Measurements from ENCODE around the gene LSM3.

Gene LSM3

DNA sequence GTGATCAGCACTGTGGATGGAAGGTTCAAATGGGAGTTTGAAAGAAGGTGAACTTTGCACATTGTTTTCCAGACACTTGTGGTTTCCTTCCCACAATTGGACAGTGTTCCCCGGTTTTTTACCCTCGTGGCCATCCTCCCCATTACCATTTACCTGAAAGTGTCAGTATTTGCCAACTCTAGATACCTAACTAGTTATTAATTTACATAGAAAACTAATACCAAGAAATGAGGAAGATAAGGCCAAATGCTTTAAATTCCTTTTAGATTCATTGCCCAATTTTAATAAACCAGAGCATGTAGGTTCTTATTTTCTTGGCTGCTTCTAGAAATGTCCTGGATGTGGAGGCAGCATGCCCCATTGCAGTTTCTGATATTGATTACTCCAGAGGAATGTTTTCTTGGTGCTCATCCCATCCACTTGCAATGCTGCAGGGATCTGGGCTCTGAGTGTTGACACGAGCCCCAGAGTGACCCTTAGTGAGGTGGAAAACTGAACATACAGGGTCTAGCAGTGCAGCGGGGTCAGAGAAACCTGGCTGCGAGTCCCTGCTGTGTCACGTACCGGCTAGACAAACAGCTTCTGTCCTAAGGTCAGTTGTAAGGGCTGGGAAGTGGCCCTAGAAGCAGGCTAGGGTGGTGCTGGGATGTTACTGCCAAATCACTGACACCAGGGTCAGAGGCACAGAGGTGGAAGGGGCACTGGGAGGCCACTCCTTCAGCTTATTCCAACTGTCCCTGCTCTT is 23.5 kb downstream of the LSM3 start:
- no peak for DNase-seq

DNA sequence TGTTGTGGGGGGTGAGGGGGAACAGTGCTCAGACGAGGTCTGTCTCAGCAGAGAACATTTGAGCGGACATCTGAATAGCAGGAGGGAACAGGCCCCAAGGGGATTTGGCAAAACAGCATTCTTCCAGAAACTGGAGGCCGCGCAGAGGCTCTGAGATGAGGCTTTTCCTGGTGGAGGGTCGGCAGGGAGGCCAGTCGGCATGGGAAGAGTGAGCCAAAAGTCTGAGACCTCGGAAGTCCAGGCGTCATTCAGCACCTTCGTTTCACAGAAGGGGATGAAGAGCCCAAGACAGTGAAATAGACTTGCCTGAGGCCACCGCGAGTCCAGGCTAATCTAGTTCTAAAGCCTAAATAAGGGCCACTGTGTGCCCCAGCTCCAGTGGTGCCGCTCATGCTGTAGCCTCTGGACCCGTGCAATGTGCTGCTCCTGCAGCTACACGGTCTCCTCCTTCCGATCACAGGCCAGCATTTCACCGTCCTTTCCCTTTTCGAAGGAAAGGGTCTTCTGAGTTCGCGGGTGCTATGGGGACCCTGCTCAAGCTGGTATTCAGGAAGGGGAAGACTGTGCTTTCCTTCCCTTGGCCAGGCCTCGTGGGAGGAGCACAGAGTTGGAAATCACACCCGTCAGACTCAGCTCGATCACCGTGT is 24.4 kb downstream of the LSM3 start:
- no peak for DNase-seq

DNA sequence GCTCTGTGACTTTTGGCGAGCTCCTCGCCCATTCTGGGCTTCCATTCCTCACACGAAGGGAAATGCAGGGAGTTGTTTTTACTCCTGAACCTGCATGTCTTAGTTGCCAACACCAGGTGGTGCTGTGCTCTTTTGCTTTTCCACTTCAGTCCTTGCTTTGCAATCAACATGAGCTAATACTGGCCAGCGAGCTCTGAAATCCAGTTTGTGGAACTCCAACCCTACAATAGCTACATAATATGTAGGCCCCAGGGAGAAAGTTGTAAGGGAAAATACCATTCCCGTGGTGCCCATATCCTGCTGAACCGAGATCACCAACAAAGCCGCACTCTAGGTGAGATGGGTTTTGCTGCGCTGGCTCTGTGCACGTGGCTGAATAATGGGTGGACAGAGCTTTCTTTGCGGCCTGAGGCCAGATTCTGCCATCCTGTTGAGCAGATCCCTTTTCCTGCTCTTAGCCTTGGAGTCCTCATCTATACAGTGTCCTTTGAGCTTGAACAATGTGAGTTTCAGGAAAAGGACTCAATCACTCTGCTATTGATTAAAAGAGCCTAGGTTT is 25.0 kb downstream of the LSM3 start:
- peak; percentile 84 for DNase-seq

DNA sequence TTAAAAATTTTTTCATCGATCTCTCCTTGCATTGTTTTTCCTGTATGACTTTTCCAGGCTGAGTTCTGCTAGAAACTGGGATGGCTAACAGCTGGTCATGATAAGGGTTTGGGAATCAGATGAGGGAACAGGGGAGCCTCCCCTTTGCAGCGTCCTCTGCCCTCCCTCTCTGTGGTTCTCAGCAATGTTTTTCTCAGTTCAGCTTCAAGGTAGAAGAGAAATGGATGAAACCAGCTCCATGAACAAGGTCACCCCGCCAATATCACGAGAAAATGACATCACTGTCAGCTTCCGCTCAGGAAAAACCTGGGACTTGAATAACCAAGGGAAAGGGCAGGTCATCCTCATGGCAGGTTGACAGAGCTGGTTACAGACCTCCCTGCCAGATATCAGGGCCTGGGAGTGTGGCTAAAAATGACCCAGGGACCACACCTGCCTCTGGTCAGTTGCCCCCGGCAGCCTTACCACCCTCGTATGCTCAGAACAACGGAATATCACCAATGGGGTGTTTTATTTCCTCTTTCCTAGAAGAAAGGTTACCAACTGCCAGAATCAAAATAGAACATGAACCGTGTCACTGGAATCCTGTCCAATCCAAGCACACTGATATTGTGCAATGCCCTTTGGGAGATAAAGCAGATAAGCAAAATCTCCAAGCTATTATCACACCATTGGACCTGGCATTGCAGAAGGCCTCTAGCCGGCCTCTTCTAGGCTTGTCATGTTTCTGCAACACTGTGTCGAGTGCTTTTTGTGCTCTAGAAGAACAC is 26.1 kb downstream of the LSM3 start:
- DNase-seq, result peak; percentile 70

DNA sequence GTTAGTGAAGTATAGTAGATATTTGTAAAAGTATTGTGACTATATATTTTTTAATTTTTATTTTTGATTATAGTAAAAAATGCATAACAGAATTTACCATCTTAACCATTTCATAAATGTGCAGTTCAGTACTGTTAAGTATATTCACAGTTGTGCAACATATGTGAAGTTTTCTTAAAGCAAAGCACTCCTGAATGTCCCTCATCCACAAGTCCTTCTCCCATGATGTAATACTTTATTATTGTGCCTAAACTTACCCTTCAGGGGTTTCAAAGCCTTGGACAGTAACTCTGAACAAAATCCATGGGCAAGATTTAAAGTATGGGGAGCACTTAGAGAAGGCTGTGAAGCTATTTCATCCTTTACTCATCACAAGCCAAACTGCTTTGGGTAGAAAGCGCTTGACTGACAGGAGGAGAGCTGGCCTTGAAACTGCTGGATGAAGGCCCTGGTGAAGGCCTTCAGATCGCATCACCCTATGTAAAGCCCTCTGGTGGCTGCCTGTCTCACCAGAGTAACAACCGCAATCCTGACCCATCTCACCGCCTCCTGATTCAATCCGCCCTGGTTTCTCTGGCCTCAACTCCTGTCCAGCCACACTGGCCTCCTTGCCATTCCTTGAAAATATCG is 28.0 kb downstream of the LSM3 start:
- DNase-seq, result peak; percentile 33

DNA sequence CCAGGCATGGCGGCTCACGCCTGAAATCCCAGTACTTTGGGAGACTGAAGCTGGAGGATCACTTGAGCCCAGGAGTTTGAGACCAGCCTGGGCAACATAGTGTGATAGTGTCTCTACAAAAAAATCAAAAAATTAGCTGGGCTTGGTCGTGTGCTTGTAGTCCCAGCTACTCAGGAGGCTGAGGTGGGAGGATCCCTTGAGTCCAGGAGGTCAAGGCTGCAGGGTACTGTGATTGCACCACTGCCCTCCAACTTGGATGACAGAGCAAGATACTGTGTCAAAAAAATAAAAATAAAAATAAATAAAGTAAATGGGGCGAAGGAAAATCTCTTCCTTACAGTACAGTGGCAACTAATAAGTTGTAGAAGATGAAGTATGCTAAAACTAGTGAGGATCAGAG is 29.6 kb downstream of the LSM3 start:
- DNase-seq, result no peak

DNA sequence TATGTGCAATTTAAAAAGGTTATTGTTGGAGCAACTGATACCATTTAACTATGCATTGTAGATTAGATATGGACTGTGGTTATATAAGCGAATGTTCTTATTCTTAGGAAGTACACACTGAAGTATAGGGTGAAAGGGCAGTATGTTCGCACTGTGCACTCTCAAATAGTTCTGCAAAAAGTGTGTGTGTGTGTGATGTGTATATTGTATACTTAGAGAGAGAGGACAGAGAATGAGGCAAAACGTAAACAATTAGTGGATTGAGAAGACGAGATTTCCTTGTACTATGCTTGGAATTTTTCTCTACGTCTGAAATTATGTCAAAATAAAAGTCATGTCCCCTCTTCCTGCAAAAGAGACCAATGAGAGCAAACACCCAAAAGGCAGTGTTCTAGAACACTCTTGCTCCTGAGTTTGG is 30.4 kb downstream of the LSM3 start:
- no peak for DNase-seq

DNA sequence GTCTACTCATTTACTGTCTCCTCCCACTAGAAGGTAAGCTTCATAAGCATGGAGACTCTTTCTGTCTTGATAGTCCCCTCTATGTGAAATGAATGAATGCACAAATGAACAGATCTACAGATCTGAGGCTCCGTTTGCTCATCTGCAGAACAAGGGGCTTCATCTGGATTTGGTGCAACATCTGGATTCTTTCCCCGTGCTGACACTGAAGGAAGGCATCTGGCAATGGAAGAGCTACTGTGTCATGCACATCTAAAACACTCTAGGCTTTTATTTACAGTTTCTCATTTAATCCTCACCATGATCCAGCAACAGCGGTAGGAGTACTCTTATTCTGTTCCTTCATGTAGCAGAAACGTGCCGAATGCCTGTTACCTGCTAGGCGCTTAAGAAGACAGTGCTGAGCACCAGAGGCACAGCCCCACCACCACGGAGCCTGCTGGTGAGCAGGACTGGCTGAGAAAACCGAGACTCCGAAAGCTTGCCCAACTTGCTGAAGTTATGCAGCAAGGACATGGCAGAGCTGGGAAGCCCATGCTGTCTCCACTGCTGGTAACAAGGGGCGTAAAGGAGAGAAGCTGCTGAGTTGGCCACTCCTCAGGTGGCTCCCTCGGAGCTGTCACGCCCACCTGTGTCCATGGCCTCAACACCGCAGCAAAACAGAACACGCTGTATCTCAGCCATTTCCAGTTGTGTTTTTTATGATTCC is 31.1 kb downstream of the LSM3 start:
- no peak for DNase-seq

DNA sequence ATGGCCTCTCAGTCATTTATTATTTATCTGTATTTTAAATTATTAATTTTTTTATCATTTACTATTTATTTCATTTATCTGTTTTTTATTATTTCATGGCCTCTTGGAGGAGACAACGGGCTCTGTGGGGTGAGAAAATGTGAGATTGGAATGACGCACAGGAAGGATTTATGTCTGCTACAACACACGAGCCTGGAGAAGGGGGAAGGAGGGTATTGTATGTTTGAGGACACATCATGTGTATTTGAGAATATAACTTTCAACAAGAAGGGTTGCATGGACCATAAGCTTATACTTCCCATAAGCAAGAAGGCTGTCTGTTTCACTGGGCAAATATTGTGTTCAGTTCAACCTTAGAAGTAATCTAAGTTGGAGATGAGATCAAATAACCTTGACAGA is 31.7 kb downstream of the LSM3 start:
- no peak for DNase-seq

DNA sequence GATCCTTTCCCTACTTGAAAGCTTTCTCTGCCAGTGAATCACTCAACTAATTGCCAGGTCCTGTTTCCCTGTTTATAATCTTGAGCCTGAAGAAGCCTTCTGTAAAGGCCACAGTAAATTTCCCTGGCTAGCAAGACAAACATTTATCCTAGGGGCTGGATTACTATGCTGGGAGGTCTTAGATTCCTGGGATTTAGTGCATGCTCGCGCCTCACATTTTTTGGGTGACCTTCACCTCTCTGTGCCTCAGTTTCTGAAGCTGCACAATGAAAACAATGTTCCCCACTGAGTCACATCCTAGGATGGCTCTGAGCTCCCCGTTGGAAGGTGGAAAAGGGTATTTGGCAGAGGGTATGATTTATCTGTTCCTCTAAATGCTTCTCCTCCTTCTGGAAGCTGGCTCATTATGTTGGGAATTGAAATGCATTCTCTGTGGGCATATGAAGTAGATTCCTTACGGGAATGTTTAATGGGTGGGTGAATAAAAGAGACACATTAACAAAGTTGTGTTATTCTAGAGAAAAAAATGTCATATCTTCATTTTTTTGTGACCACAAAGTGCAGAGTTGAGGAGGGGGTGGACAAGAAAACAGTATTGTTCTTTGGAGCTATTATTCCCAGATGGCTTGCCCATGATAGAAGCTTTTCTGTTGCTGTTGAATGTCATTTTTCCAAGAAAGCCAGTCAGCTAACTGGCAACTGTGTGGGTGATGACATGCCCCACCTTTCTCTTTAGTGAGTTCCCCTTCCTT is 32.4 kb downstream of the LSM3 start:
- DNase-seq, result peak; percentile 23

DNA sequence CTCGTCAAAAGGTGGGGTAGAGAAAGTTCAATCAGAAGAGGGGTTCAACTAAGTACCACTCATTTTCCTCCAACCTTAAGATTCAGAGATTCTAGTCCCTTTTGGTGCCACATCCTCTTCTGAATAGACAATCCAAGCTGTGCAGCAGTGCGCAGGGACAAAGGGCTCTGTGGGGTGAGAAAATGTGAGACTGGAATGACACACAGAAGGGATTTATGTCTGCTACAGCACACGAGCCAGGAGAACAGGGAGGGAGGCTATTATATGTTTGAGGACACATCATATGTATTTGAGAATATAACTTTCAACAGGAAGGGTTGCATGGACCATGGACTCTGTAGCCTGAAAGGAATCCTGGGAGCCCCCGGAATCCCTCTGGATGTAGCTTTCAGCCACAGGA is 33.0 kb downstream of the LSM3 start:
- DNase-seq, result no peak

DNA sequence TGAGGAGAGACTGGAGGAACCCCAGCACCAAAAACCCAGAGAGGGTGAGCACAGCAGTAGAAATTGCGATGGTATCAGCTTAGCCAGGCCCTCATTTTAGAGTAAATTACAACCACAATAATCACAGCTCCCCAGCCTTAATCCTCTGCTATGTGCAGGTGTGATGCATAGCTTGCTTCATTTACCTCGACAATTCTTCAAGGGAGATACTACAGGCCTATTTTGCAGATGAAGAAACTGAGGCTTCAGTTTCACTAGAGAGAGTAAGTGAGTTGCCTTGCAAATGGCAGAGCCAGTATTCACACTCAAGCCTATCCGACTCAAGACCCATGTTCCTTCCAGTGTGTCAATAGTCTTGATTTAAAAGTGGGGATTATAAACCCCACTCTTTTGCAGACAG is 33.4 kb downstream of the LSM3 start:
- no peak for DNase-seq

DNA sequence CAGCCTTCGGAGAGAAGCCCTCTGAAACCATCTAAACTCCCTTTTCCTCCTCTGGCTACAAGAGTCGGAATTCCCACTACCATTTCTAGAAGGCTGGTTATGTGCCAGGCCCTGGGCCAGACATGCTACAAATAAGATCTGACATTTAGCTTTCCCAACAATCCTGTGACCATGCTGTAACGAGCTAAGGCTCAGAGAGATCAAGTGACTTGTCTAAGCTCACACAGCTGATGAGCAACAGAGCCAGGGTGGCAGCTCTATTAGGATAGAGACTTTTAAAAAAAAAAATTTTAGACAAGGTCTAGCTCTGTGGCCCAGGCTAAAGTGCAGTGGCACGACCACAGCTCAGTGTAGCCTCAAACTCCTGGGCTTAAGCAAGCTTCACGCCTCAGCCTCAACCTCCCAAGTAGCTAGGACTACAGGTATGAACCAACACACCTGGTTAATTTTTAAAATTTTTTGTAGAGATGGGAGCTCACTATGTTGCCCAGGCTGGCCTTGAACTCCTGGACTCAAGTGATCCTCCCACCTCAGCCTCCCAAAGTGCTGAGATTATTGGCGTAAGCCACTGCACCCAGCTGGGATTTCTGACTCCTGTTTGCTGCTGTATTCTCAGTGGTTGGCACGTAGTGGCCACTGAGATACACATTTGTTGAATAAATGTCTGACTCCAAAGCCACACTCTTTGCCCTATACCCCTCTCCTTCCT is 34.6 kb downstream of the LSM3 start:
- no peak for DNase-seq

DNA sequence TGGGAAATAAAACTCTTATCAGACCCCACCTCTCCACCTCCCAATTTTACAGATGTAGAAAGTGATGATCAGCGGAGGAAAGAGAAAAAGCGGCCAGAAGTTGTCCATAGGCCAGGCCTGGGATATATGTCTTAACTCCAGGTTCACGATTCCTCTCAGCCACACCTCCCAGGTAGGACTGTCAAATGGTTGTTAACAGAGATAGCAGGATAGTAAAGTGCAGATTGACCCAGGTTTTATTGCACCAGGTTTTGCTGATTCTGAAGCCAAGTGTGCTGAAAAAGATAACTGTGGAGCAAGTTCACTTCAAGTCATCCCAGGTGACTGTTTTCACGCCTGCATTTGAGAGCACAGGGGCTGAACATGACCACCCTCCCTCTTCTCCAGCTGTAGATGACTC is 36.1 kb downstream of the LSM3 start:
- DNase-seq, result no peak

DNA sequence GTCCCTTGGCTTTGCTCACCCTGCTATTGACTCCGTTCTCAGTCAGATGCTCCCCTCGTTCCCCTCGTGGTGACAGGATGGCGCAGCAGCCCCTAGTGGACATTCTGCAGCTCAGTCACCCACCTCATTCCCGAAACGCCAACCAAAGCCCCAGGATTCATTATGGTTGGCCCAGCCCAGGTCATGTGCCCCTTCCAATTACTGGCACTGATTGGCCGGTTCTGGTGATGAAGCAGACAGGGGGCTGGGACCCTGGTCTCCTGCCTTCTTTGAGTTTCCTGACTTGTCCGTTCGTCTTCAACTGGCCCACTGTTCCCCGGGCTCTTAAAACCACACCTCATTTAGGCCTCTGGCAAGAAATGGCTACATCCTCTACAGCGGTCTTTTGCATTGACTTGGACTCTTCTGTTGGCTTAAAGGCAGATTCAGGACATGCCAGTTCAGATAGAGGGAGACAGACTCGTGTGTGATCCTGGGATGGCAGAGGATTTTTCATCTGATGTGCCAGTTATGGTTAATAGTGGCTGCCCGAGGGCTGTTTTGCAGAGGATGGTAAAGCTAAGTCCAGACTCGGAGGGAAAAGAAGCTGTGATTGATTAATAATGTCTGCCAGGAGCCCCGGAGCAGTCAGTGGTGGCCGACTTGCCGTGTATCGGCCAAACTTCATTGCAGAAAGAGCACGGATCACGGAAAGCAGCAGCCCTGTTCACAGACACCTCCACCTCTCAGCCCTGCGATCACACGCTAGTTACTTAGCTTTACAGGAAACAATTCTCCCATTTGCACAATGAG is 37.8 kb downstream of the LSM3 start:
- peak; percentile 86 for DNase-seq

DNA sequence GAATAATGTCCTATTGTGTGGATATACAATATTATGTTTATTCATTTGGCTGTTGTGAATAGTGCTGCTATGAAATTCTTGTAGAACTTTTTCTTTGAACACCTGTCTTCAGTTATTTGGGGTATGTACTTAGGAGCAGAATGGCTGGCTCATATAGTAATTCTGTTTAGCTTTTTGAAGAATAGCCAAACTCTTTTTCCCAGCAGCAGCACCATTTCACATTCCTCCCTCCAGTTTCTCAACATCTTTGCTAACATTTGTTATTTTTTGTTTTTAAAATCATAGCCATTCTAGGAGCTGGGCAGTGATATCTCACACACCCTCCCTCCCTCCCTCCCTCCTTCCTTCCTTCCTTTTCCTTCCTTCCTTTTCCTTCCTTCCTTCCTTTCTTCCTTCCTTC is 39.7 kb downstream of the LSM3 start:
- no peak for DNase-seq

DNA sequence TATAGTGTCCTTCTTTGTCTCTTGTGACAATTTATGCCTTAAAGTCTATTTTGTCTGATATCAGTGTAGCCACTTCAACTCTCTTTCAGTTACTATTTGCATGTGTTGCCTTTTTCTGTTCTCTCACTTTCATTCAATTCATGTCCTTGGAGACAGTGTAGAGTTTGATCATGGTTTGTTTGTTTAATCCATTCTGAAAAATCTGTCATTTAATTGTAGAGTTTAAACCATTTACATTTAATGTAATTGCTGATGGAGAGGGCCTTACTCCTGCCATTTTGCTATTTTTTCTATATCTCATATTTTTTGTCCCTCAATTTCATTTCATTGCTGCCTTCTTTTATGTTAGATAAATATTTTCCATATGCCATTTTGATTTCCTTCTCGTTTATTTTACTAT is 42.3 kb downstream of the LSM3 start:
- no peak for DNase-seq

DNA sequence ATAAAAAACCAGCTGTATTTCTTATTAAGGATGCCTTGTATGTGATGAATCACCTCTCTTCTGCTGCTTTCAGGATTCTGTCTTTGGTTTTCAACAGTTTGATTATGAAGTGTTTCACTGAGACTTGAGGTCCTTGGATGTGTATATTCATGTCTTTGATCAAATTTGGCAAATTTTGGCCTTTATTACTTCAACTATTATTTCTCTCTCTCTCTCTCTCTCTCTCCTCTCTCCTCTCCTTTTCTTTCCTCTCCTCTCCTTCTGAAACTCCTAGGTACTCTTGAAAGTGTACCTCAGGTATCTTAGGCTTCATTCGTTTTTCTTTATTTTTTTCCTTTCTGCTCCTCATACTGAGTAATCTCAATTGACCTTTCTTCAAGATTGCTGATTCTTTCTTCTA is 43.3 kb downstream of the LSM3 start:
- DNase-seq, result no peak

DNA sequence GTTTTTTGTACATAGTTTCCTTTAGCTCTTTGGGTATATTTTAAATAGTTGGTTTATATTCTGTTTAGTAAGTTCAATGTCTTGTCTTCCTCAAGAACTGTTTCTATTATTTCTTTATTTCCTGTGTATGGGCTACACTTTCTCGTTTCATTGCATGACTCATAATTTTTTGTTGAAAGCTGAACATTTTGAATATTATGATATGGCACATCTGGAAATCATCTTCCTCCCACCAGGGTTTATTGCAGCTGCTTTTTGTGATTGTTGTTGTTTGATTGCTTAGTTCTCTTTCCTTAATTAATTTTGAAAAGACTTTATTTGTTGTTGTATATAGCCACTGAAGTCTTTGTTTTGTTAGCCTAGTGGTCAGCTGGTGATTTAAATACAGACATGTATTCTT is 43.8 kb downstream of the LSM3 start:
- DNase-seq, result peak; percentile 22

DNA sequence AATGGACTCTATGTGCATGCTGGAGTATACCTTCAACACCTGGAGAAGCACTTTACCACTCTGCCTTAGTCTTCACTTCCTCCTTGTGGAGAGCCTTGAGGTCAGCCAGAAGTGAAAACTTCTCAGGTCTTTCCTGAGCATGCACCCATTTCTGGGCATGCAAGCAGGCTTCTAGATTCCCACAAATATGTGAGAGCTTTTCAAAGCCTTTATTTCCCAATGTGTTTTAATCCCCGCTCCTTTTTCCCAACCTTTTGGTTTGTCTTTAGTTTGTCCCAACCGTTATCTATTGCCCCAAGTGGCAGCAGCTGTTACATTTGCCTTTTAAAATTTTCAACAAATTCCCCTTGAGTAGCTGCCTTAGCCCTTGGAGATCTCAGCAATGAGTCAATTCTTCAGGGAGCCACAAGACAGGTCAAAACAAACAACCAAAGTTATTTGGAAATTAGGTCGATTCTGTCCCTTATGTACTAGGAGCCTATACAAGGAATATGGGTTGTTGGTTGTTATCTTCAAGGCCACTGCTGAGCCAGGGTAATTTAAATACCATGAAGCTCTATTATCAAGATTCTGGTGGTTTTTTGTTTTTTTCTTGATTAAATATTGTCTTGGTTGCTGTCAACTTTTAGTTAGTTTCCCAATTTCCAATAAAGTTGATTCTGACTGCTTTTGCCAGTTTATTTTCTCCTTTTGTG is 44.4 kb downstream of the LSM3 start:
- peak; percentile 69 for DNase-seq

All from hematopoietic multipotent progenitor cell treated with erythropoietin and hydrocortisone succinate and interleukin-3 and kit ligand, for 8 days (in vitro differentiated cells).